ENCODE measurements around the gene TAC4. TPM values are rescaled to one million over a fixed set of nuclear protein-coding genes. Genes with fewer than 3 reads are reported as not detected.

TAC4 gene
- total RNA-seq, 1 experiment from 2014 or later, result not detected

- no peak for DNase-seq (ENCODE audit: low spot score)
These were observed 32.9 kb downstream of the TAC4 start for GRCh38 chr17:49814781-49815529.

GRCh38 chr17:49809056-49809455, 38.8 kb downstream of the TAC4 start:
- DNase-seq (ENCODE audit: low spot score), result no peak

- no peak for DNase-seq (ENCODE audit: low spot score)
These were observed 49.1 kb downstream of the TAC4 start for GRCh38 chr17:49798738-49799137.

DNA sequence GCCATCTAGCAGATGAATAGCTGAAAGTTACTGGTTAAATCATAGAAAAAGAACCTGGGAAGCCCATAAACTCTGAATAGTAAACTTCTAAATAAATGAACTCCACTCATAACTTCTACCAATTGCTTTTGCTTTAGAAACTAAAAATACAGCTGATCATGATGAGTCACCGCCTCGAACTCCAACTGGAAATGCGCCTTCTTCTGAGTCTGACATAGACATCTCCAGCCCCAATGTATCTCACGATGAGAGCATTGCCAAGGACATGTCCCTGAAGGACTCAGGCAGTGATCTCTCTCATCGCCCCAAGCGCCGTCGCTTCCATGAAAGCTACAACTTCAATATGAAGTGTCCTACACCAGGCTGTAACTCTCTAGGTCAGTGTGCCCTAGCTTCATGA, 49.7 kb downstream of the TAC4 start:
- no peak for DNase-seq (ENCODE audit: low spot score)

GRCh38 chr17:49795372-49795771, 52.5 kb downstream of the TAC4 start:
- DNase-seq (ENCODE audit: low spot score), result no peak

GRCh38 chr17:49793309-49793708, 54.6 kb downstream of the TAC4 start:
- DNase-seq (ENCODE audit: low spot score), result no peak

DNA sequence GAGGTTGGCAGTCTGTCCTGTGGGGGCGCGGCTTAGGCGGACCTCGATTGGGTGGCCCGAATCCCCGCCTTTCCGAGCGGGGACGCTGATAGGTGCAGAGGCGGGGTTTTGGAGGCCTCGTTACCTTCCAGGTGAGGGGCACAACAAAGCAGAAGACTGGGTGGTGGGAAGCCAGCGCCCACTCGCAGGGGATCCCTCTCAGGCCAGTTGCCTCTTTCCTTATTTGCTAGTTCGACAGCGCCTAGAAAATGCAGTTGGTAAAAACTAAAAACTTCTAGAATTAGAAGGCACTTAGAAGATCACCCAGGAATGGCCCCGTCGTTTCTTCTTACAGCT, 58.7 kb downstream of the TAC4 start:
- no peak for DNase-seq (ENCODE audit: low spot score)

- DNase-seq (ENCODE audit: low spot score), result peak; percentile 99
These were observed 59.2 kb downstream of the TAC4 start, which contains the start of gene KAT7 for GRCh38 chr17:49788478-49789242. Gene KAT7, plus strand, starts transcription at chr17:49788681. Its CDS starts 154 bp downstream, at chr17:49788835.

Other genes with a start within 250 kb of the TAC4 start
- gene SPOP, start 170.0 kb downstream of the TAC4 start, total RNA-seq (2014; rRNA removed; shearing (Covaris generic)), result 36.3 and 43.9 TPM in 2 replicates
- 101 and 112 TPM in 2 replicates for gene SLC35B1, start 140.1 kb downstream of the TAC4 start, total RNA-seq (2014; rRNA removed; shearing (Covaris generic))
- 4.6 and 12.0 TPM in 2 replicates for gene FAM117A, start 83.9 kb downstream of the TAC4 start, total RNA-seq (2014; rRNA removed; shearing (Covaris generic))
- 30.3 and 33.4 TPM in 2 replicates for gene KAT7, start 59.4 kb downstream of the TAC4 start, total RNA-seq (2014; rRNA removed; shearing (Covaris generic))
- gene DLX4, start 121.1 kb upstream of the TAC4 start, total RNA-seq (2014; rRNA removed; shearing (Covaris generic)), result 1.7 and 2.5 TPM in 2 replicates
- not detected in 2 replicates for gene DLX3, start 147.2 kb upstream of the TAC4 start, total RNA-seq (2014; rRNA removed; shearing (Covaris generic))
- 839 and 951 TPM in 2 replicates for gene ITGA3, start 208.0 kb upstream of the TAC4 start, total RNA-seq (2014; rRNA removed; shearing (Covaris generic))
- 13.7 and 13.9 TPM in 2 replicates for gene PDK2, start 247.3 kb upstream of the TAC4 start, total RNA-seq (2014; rRNA removed; shearing (Covaris generic))